ENCODE data around the gene RPUSD4.
A peak's percentile ranks its signal among the peaks of the same experiment; 100 is the strongest.

Gene RPUSD4

DNA sequence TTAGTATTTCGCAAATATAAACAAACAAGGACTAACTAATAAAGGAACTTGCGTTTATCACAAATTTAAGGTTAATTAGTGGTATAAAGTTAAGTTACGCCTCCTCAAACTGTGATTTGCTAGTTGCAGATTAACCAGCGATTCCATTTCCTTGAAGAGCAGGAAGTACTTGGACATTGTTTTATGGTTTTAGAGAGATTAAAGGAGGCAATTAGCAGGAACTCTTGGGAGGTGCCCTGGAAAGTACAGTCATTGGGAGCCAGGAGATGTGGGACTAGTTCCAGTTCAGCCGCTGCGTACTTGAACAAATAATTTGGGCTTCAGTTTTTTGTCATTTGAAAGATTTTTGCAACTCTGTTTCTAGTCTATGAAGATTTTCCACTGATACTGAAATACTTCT lies 3.4 kb upstream of the RPUSD4 start:
- intact Hi-C loops (cut with DNase I): loop anchor here (5.0 kb wide), 1 partner anchor 52 kb away; the partner anchor contains the start of genes FOXRED1 and SRPRA
- no peak for DNase-seq

DNA sequence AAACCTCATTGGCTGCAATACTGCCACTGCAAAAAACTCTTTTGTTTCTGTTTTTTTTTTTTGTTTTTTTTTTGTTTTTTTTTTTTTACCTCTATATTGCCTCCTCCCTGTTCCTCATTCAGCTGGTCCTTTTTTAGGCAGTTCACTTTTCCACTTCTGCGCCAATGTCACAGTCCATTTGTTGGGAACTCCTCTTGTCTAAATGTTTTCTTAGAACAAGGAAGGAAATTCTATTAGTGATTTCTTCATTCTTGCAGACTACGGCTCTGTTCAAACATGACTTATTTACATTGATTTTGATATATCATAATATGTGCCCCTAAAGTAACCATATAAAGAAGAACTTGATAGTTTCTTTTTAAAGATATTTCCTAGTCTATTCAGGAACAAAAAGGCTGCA lies 3.0 kb upstream of the RPUSD4 start:
- no peak for DNase-seq
- intact Hi-C loops (cut with DNase I): loop anchor here (5.0 kb wide), 1 partner anchor 53 kb away; the partner anchor contains the start of genes FOXRED1 and SRPRA

DNA sequence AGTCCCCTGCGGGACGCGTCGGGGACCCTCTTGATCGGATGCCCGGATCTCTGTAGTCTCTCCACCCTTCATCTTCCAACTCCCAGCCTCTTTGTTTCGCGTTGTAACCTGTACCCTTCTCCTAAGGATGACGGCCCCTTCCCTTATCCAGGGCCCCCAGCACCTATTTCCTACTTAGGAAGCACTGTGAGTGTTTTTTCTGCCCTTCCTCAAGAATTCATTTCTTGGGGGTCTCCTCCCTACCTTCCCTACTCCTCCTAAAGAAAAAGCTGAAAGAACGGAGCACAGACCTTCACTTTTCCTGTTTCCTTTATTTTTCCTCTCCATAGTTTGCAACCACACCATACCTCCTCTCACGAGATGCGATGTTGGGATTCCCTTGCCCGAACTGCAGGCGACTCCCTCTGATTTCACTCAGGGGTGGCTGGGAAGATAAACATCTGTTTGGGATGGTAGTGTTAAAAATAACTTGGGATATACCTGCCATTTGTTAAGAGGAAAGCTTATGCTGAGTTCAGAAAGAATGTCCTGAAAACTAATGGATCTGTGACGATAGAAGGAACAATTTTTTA lies 725 bp upstream of the RPUSD4 start:
- no peak for DNase-seq
- intact Hi-C loops (cut with DNase I): loop anchor here (5.0 kb wide), 1 partner anchor 55 kb away; the partner anchor contains the start of genes FOXRED1 and SRPRA

GRCh38 chr11:126210871-126211235 lies 597 bp downstream of the RPUSD4 start:
- no peak for DNase-seq
- intact Hi-C loops (cut with DNase I): loop anchor here (5.0 kb wide), 1 partner anchor 56 kb away; the partner anchor contains the start of genes FOXRED1 and SRPRA

DNA sequence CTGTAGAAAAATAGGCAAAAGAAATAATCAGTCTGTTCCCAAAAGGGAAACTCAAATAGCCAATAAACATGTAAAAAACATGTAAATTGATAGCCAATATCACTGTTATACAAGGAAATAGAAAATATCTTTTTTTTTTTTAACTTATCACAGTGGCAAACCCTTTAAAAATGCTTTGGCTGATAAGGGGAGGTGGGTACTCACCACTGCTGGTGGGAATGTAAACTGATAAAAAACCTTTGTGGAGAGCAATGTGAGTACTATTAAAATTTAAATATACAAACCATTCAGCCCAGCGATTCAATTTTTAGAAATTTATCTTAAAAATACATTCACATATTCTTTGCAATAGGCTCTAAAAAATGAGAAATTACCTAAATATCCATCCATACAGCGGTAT lies 3.6 kb downstream of the RPUSD4 start:
- intact Hi-C loops (cut with DNase I): no loop called here

GRCh38 chr11:126205359-126205758 lies 6.1 kb downstream of the RPUSD4 start:
- intact Hi-C loops (cut with DNase I): no loop called here
- DNase-seq: peak in 1 of 10 donors; percentile 81

More for the DNA sequence above, 3.6 kb downstream of the RPUSD4 start:
- DNase-seq: no peak

GRCh38 chr11:126202646-126203359 lies 8.6 kb downstream of the RPUSD4 start:
- intact Hi-C loops (cut with DNase I): no loop called here
- DNase-seq: no peak

- intact Hi-C loops (cut with DNase I): no loop called here
- peak in 2 of 10 donors; percentile 32 to 89 for DNase-seq
These were observed 12.8 kb downstream of the RPUSD4 start for GRCh38 chr11:126198648-126199047.

DNA sequence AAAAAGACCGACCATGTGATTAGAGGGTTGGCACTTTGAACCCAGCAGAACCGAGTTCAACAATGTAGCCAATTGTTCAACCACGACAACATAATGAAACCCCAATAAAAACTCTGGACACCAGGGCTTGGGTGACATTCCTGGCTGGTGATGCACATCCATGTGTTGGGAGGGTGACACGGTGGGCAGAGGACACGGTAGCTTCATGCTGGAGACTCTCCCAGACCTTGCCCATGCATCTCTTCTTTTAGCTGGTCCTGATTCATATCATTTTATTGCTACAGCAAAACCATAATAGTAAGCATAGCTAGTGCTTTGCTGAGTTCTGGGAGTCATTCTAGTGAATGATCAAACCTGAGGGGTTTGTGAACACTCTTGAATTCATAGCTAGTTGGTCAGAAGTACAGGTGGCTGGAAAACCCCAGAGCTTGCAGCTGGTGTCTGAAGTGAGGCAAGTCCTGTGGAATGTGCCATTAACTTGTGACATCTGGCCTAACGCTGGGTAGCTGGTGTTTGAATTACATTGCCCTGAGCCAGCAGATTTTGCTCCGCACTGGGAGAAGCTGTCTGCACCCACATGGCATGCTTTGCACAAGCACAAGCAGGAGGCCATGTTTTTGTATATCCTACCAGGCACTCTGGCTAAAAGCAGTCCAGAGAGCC lies 14.0 kb downstream of the RPUSD4 start:
- DNase-seq: no peak
- intact Hi-C loops (cut with DNase I): no loop called here

DNA sequence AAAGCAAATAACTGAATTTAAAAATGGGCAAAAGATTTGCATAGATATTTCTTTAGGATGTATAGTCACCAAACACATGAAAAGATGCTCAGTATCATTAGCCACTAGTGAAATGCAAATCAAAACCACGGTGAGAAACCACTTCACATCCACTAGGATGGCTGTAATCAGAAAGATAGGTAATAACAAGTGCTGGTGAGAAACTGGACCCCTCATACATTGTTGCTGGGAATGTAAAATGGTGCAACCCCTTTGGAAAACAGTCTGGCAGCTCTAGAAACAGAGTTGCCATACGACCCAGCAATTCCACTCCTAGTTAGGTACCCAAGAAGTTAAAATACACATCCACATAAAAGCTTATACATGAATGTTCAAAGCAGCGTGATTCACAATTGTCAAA lies 16.3 kb downstream of the RPUSD4 start:
- DNase-seq: no peak
- intact Hi-C loops (cut with DNase I): no loop called here

DNA sequence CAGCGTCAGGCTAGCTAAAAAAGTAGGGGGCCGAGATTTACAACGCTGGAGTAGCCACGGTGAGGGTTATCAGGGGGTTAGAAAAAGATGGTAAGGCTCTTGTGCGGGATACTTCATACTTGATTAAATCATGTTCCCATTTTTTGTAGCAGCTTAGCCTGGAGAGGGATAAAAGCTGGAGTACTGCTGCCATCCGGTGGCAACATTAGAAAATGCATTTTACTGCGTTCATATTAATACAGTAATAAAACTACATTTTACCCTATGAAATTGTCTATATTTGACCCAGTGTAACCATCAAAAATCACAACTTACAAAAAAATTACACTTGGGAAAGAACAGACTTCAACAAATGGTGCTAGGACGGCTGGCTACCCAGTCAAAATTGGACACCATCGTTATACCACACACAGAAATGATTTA lies 17.3 kb downstream of the RPUSD4 start:
- intact Hi-C loops (cut with DNase I): loop anchor here (1.0 kb wide), 1 partner anchor 271 kb away; no protein-coding TSS in a partner anchor
- peak in 4 of 10 donors; percentile 35 to 59 (median 45) for DNase-seq

GRCh38 chr11:126193038-126193478 lies 18.4 kb downstream of the RPUSD4 start:
- intact Hi-C loops (cut with DNase I): no loop called here
- no peak for DNase-seq

- no peak for DNase-seq
- intact Hi-C loops (cut with DNase I): no loop called here
These were observed 19.1 kb downstream of the RPUSD4 start for GRCh38 chr11:126192361-126192760.

GRCh38 chr11:126191379-126192073 lies 19.9 kb downstream of the RPUSD4 start:
- intact Hi-C loops (cut with DNase I): no loop called here
- DNase-seq: no peak

- DNase-seq: no peak
- intact Hi-C loops (cut with DNase I): no loop called here
These were observed 20.7 kb downstream of the RPUSD4 start for GRCh38 chr11:126190792-126191191.

DNA sequence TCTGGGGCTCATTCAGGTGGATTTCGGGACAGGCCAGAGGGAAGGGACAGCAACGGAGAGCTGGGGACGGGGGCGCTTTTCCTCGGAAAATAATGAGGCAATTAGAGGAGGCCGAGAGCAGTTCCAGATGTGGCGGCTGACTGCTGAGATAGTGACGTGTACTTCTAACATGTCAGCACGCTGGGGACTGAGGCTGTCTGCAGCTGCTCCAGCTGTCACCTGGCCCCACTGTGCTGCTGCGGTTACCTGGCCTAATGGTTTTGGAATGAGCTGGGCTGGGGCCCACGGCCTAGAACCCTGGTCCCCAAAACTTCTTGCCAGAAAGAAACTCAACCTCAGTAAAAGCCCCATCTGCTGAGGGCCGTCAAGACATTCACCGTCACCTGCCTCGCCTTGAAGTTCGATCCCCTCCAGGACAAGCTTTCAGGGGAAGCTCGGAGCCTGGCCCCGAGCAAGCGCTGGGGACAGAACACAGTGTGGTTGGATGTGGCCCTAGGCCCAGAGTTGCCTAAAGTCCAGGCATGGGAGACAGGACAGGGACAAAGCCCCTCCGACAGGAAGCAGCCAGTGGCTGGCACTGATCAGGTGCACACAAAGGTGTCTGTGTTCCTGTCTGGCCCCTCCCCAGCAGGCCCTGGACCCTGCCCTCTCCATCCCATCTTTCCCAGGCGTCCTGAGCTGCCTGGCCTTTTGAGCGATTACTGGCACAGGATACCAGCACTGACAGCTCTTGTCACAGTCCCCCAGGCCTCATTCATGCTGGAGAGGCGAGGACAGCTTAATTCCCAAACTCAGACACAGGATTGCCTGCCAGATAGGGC lies 22.1 kb downstream of the RPUSD4 start:
- no peak for DNase-seq
- intact Hi-C loops (cut with DNase I): no loop called here

DNA sequence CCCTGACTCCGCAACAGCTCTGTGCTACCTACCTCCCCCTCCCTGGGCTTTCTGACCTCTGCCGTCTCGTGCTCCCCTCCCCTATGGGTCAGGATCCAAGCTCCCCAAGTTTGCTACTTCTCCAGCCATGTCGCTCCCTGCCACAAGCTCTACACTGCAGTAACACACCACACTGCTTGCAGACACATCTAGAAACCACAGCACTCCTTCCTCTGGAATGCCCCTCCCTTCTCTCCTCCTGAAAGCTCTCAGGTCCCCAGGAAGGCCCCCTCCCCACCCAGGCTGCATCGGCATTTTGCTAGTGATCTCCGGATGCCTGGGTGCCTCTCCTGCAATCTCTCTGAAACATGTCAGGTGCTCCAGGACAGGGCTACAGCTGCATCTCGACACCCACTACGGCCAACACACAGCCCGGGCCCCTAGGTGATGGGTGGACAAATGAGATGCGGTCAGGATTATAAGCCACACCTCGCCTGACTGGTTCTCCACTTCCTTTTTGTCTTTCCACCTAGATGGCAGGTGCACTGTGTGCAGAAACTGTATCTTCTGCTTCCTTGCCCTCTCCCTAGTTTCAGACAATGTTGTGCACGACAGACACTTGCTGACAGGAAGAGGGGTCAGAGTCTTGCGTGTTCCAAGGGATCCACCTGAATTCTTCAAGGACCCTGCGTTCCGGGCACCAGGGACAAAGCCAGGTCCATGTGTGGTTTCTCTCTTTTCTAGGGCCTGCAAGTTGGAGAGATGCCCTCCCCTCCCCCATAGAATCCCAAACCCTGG lies 22.9 kb downstream of the RPUSD4 start:
- DNase-seq: no peak

DNA sequence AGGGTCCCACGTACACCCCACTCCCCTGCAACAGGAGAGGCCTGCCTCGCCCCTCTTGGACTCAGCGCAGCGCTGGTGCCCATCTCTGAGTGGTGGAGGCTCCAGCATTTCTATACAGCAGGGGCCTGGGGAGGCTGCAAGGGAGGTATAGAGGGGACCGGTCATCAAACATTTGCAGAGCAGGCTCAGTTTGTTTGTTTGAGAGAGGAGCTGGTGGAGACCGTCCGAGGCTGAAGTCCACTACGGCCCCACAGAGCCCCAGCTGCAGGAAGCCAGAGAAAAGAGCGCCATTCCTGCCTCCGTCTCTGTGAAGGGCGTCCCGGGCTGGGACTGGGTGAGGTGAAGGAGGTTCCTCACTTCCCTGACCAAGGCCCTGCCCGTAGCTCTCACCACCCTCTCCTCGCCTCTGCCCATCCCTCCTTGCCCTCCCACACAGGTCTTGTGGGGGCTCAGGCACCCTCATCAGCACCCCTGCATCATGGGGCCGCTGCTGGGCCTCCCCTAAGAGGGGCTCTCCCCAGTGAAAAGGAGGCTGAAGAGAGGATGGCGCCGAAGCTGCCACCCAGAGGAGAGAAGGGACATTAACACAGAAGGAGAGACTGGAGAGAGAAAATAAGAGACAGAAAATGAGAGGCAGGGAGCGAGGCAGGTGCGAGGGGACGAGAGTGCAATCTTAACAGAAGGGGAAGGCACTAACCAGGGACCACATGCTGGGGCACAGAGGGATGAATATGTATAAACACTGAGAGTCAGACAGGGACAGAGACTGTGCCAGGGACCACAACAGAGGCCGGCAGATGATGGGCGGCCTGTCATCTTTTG lies 24.5 kb downstream of the RPUSD4 start:
- no peak for DNase-seq
- intact Hi-C loops (cut with DNase I): no loop called here

More for the DNA sequence above, 22.9 kb downstream of the RPUSD4 start:
- intact Hi-C loops (cut with DNase I): no loop called here
